Neural cell (in vitro differentiated cells): Measurements from ENCODE around the gene PILRA. TPM values are rescaled to one million over a fixed set of nuclear protein-coding genes. Genes with fewer than 3 reads are reported as not detected.

Source experiments
- H2AFZ ChIP-seq: fragments of 200-600, 300-800 bp; sonication (generic), shearing (Covaris generic); 2 replicates; pipeline ENCODE4 v1.6.0; 2014; ENCODE audit warnings: low read depth, mild to moderate bottlenecking, antibody characterized with exemption, low read length, moderate library complexity
- H3F3A ChIP-seq: fragments of 200-600 bp; shearing (Covaris generic); 2 replicates; pipeline ENCODE4 v1.6.1; 2016; ENCODE audit warnings: mild to moderate bottlenecking, moderate library complexity, mixed read lengths, antibody characterized with exemption, low read length; ENCODE audit not compliant: insufficient read depth, poor library complexity, severe bottlenecking
- H3K27ac ChIP-seq: fragments of 200-600, 300-800 bp; sonication (generic), shearing (Covaris generic); 2 replicates; pipeline ENCODE4 v1.5.1; 2014; ENCODE audit warnings: mild to moderate bottlenecking, low read length, moderate library complexity
- H3K27me3 ChIP-seq: fragments of 300-800, 200-600 bp; sonication (generic), shearing (Covaris generic); 2 replicates; pipeline ENCODE4 v1.6.0; 2014; ENCODE audit warnings: mild to moderate bottlenecking, low read depth, low read length, moderate library complexity; ENCODE audit not compliant: insufficient read depth
- H3K36me3 ChIP-seq: fragments of 300-800, 200-600 bp; sonication (generic), shearing (Covaris generic); 2 replicates; pipeline ENCODE4 v1.5.1; 2014; ENCODE audit warnings: mild to moderate bottlenecking, antibody characterized with exemption, low read length, moderate library complexity; ENCODE audit not compliant: insufficient read depth
- H3K4me2 ChIP-seq: fragments of 300-800, 200-600 bp; sonication (generic), shearing (Covaris generic); 2 replicates; pipeline ENCODE4 v1.6.0; 2014; ENCODE audit warnings: mild to moderate bottlenecking, low read length
- H3K4me3 ChIP-seq: fragments of 300-800, 200-600 bp; sonication (generic), shearing (Covaris generic); 2 replicates; pipeline ENCODE4 v1.5.1; 2014; ENCODE audit warnings: mild to moderate bottlenecking, low read length, moderate library complexity
- H3K79me2 ChIP-seq: fragments of 200-600 bp; shearing (Covaris generic); replicated peaks from 2 replicates; pipeline ENCODE4 v1.6.0; 2014; ENCODE audit warnings: mild to moderate bottlenecking, low read length, moderate library complexity; ENCODE audit not compliant: insufficient read depth
- H3K9ac ChIP-seq: fragments of 300-800, 200-600 bp; sonication (generic), shearing (Covaris generic); 2 replicates; pipeline ENCODE4 v1.6.1; 2016; ENCODE audit warnings: mild to moderate bottlenecking, low read length, mixed read lengths
- H3K9me2 ChIP-seq: fragments of 200-600 bp; shearing (Covaris generic); 2 replicates; pipeline ENCODE4 v1.6.1; 2016; ENCODE audit warnings: mild to moderate bottlenecking, low read length, mixed read lengths; ENCODE audit not compliant: insufficient read depth
- H3K9me3 ChIP-seq: fragments of 200-600, 300-800 bp; sonication (generic), shearing (Covaris generic); 2 replicates; pipeline ENCODE4 v1.6.1; 2016; ENCODE audit warnings: mild to moderate bottlenecking, mixed run types, low read length, moderate library complexity, mixed read lengths
- H4K20me1 ChIP-seq: fragments of 200-600 bp; shearing (Covaris generic); 2 replicates; pipeline ENCODE4 v1.6.1; 2016; ENCODE audit warnings: mild to moderate bottlenecking, mixed run types; ENCODE audit not compliant: insufficient read depth
- EP300 ChIP-seq: fragments of 450-650 bp; conservative IDR thresholded peaks from 2 replicates; pipeline ENCODE4 v1.6.1; 2014; ENCODE audit warnings: antibody characterized with exemption, mild to moderate bottlenecking, moderate library complexity; ENCODE audit not compliant: poor library complexity, severe bottlenecking
- EZH2 ChIP-seq: fragments of 200-600, 300-800 bp; shearing (Covaris generic), sonication (generic); IDR thresholded peaks from 2 replicates; pipeline ENCODE4 v1.6.1; 2014; ENCODE audit warnings: antibody characterized with exemption, low read length, borderline replicate concordance, mild to moderate bottlenecking; ENCODE audit not compliant: insufficient read depth, poor library complexity, severe bottlenecking
- MXI1 ChIP-seq: fragments of 450-650 bp; conservative IDR thresholded peaks from 2 replicates; pipeline ENCODE4 v1.6.1; 2014; ENCODE audit warnings: antibody characterized with exemption, mild to moderate bottlenecking; ENCODE audit not compliant: poor library complexity, severe bottlenecking
- POLR2AphosphoS5 ChIP-seq: IDR thresholded peaks from 2 replicates; pipeline ENCODE4 v1.6.1; 2012
- RAD21 ChIP-seq: fragments of 450-650 bp; conservative IDR thresholded peaks from 2 replicates; pipeline ENCODE4 v1.6.1; 2014; ENCODE audit warnings: antibody characterized with exemption, mild to moderate bottlenecking, moderate library complexity
- SMC3 ChIP-seq: fragments of 450-650 bp; conservative IDR thresholded peaks from 2 replicates; pipeline ENCODE4 v1.6.1; 2014; ENCODE audit warnings: antibody characterized with exemption, mild to moderate bottlenecking, moderate library complexity; ENCODE audit not compliant: poor library complexity
- TAF1 ChIP-seq: IDR thresholded peaks from 2 replicates; pipeline ENCODE4 v1.6.1; 2012; ENCODE audit warnings: low read depth
- polyA plus RNA-seq: library from polyadenylated mRNA; depleted of rRNA; stranded (reverse); fragments of >200 nt; gene quantifications from 2 replicates; pipeline ENCODE4 v1.2.3, GENCODE V29; 2014
- TF ChIP-seq, protein P1 (sequence below): fragments of 450-650 bp; IDR thresholded peaks from 2 replicates; pipeline ENCODE4 v1.5.1; 2014; ENCODE audit warnings: antibody characterized with exemption, mild to moderate bottlenecking, moderate library complexity; ENCODE audit not compliant: poor library complexity, severe bottlenecking
- TF ChIP-seq, protein P2 (sequence below): IDR thresholded peaks from 2 replicates; pipeline ENCODE4 v1.6.1; 2012; ENCODE audit warnings: borderline replicate concordance

PILRA gene
- polyA plus RNA-seq, 1 donor from 2014 or later, result 23.7 TPM

DNA sequence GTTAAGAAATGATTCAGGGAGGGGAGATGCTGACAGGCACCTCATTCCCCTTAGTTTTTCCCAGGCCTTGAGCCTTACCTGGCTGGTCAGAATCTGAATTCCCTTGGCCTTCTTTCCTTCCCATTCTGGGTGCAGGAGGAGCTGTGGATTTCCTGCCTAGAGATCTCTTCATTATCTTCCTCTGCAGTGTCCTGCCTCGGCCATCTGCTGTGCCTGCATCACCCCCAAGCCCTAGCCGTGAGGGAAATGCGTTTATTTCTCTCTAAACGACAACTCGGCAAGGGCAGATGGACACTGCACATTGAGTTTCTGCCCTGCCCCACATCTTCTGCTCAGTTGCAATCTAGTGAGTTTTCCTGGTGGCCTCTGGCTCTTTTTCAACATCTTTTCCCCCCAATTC, 28.5 kb downstream of the PILRA start:
- Histone ChIP-seq H3K27ac (no peak overlapping the region), H3K27me3 (no peaks in the 10 kb centered on the region), H3K4me2 (no peak overlapping the region), H3K9me2 (no peaks in the 10 kb centered on the region), H4K20me1 (no peaks in the 10 kb centered on the region), H3F3A (no peaks in the 10 kb centered on the region), H2AFZ (no peak overlapping the region), H3K79me2 (no peaks in the 10 kb centered on the region), H3K4me3 (no peak overlapping the region), H3K9ac (no peak overlapping the region), H3K9me3 (no peaks in the 10 kb centered on the region), H3K36me3 (no peaks in the 10 kb centered on the region)
- TF ChIP-seq POLR2AphosphoS5 (no peak), EP300 (no peak), EZH2 (no peak), SMC3 (no peak), TAF1 (no peak), MXI1 (no peak), RAD21 (no peak)
- TF ChIP-seq, protein P1, sequence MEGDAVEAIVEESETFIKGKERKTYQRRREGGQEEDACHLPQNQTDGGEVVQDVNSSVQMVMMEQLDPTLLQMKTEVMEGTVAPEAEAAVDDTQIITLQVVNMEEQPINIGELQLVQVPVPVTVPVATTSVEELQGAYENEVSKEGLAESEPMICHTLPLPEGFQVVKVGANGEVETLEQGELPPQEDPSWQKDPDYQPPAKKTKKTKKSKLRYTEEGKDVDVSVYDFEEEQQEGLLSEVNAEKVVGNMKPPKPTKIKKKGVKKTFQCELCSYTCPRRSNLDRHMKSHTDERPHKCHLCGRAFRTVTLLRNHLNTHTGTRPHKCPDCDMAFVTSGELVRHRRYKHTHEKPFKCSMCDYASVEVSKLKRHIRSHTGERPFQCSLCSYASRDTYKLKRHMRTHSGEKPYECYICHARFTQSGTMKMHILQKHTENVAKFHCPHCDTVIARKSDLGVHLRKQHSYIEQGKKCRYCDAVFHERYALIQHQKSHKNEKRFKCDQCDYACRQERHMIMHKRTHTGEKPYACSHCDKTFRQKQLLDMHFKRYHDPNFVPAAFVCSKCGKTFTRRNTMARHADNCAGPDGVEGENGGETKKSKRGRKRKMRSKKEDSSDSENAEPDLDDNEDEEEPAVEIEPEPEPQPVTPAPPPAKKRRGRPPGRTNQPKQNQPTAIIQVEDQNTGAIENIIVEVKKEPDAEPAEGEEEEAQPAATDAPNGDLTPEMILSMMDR, result no peak
- TF ChIP-seq, protein P2, sequence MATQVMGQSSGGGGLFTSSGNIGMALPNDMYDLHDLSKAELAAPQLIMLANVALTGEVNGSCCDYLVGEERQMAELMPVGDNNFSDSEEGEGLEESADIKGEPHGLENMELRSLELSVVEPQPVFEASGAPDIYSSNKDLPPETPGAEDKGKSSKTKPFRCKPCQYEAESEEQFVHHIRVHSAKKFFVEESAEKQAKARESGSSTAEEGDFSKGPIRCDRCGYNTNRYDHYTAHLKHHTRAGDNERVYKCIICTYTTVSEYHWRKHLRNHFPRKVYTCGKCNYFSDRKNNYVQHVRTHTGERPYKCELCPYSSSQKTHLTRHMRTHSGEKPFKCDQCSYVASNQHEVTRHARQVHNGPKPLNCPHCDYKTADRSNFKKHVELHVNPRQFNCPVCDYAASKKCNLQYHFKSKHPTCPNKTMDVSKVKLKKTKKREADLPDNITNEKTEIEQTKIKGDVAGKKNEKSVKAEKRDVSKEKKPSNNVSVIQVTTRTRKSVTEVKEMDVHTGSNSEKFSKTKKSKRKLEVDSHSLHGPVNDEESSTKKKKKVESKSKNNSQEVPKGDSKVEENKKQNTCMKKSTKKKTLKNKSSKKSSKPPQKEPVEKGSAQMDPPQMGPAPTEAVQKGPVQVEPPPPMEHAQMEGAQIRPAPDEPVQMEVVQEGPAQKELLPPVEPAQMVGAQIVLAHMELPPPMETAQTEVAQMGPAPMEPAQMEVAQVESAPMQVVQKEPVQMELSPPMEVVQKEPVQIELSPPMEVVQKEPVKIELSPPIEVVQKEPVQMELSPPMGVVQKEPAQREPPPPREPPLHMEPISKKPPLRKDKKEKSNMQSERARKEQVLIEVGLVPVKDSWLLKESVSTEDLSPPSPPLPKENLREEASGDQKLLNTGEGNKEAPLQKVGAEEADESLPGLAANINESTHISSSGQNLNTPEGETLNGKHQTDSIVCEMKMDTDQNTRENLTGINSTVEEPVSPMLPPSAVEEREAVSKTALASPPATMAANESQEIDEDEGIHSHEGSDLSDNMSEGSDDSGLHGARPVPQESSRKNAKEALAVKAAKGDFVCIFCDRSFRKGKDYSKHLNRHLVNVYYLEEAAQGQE, result no peak

DNA sequence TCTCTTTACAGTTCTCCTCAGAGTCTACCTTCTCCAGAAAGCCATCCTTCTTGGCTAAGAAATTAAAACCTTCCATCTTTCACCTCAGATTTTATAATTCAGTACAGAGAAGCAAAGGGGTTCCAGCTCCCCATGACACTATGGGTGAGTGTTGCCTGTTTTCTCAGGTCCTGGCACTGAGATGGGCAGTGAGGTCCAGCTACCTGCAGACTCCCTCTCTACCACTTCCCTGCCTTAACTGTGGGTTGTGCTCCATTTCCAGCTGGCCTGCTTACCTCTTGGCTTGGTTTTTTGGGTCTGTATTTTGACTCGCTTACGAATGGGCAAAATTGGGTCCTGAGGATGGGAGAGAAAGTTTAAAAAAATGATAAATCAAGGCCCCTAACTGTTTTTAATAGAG, 29.0 kb downstream of the PILRA start:
- no peaks in the 10 kb centered on the region for H3K36me3 ChIP-seq
- no peaks in the 10 kb centered on the region for H3K9me2 ChIP-seq
- H3K9ac ChIP-seq, result no peak overlapping the region
- TF ChIP-seq EP300 (no peak), POLR2AphosphoS5 (no peak), EZH2 (no peak), SMC3 (no peak), RAD21 (no peak), TAF1 (no peak), MXI1 (no peak)
- TF ChIP-seq, protein P2, result no peak
- TF ChIP-seq, protein P1, result no peak
- no peaks in the 10 kb centered on the region for H3K79me2 ChIP-seq
- H3K4me2 ChIP-seq, result no peak overlapping the region
- no peak overlapping the region for H3K27ac ChIP-seq
- no peaks in the 10 kb centered on the region for H3K27me3 ChIP-seq
- no peaks in the 10 kb centered on the region for H4K20me1 ChIP-seq
- H3F3A ChIP-seq, result no peaks in the 10 kb centered on the region
- H2AFZ ChIP-seq, result no peak overlapping the region
- H3K9me3 ChIP-seq, result no peaks in the 10 kb centered on the region
- no peak overlapping the region for H3K4me3 ChIP-seq
